GM19438 (cell line): ENCODE results near the gene TLR9.

Experiments used
- ATAC-seq: cut with Tn5 transposase; IDR thresholded peaks from one replicate; pipeline ENCODE4 v1.9.1; 2021; ENCODE audit warnings: low read depth; ENCODE audit not compliant: unreplicated experiment

The TLR9 gene

DNA sequence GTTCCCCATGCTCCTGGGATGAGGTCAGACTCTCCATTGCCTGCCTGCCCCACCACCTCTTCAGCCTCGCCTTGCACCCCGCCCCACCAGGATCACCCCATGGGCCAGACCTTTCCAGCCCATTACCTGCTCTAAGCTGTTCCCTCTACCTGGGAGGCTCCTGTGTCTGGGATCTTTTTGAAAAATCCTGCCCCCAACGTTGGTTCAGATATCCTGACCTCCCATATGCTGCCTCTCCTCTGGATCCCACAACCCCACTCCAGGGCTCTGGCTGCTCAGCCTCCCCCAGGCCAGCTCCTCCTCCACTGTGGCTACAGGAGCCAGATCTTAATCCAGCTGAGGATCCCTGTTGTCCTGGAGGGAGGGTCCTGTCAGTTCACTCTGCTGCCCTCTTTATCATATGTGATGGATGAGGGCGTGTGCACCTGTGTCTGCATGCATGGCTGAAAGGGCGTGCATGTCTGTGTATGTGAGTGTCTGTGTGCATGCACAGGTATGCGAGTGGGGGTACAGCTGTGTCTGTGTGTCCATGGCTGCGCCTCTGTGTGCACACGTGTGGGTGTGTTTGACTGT lies 49.2 kb downstream of the TLR9 start:
- no peak for ATAC-seq

DNA sequence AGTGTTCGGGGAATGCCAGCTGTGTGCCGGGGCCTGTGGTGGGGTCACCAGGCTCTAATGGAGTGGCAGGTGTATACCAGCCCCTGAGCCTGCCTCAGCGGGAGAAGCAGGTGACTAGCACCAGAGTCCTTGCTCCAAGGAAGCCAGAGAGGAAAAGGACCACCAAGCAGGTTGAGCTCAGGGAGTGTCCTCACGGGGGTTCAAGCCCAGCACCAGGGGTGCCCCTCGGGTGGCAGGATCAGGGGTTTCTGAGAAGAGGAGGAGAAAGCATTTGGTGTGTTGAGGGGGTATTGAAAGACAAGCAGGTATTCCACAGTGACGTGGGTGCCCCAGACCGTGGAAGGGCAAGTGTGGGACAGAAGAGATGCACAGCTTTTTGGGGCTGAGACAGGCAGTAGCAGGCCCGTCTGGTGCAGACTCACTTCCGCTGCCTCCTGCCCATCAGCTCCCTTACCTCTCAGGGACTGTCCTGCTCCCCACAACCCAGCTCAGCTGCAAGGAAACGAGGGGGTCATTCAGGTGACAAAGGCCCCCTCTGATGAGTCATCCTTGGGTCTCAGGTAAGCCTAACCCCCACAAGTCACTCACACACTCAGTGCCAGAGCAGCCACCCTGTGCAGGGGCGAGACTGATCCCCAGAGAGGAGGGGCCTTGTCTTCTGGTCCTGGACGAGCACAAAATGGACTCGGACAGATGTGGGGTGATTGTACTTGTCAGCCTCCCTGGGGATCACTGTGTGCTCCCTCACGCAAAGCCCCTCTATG lies 49.8 kb downstream of the TLR9 start:
- ATAC-seq, result no peak

DNA sequence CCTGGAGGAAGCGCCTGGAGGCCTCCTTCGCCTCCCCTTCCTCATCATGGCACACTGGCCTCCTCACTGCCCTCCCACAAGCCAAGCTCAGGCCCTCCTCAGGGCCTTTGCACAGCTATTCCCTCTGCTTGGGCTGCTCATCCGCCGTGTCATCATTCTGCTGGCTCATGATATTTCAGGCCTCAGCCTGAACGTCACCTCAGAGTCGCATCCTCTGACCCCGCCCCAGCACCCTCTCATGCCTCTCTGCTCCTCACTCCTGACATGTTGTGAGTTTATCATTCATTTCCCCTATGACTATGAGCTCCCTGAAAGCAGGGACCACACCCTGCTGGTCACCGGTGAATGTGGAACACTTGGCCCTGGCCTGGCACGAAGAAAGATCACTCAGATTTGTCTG lies 50.5 kb downstream of the TLR9 start:
- ATAC-seq, result no peak

DNA sequence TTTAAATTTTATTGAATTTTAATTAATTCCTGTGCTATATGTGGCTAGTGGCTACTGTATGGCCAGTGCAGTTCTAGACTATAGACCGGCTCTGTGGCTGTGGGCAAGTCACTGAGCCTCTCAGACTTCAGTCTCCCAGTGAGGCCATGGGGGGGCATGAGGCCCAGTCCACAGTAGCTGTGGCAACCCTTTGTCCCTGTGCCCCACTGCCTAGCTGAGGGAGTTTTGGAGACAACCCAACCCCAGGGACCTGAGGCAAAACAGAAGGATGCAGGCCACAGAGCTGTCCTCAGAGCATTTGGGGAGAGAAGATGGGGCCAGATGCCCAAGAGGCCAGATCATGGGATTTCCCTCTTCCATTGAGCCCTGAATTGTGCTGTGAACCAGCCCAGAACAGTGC lies 52.3 kb downstream of the TLR9 start:
- ATAC-seq, result no peak

DNA sequence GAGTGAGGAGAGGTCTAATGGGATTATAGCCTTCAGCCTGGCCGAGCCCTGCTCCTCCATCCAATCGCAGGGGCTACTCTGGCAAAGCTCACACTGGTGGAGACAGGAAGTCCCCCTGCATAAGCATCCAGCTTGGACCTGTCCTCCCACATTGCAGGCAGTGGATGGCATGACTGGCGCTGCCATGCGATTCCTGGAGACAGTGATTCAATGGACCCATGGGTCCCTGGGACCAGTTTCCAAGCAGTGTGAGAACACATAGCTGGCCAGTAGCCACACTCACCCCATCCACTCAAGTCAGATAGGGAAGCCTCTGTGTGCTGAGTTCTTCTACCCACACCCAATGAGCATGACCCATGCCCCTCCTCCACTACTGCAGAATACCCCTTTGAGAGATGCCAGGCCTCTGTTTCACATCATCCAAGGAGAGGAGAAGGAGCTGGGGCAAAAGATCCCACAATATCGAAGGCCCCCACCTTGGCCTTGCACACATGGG lies 53.1 kb downstream of the TLR9 start:
- no peak for ATAC-seq

DNA sequence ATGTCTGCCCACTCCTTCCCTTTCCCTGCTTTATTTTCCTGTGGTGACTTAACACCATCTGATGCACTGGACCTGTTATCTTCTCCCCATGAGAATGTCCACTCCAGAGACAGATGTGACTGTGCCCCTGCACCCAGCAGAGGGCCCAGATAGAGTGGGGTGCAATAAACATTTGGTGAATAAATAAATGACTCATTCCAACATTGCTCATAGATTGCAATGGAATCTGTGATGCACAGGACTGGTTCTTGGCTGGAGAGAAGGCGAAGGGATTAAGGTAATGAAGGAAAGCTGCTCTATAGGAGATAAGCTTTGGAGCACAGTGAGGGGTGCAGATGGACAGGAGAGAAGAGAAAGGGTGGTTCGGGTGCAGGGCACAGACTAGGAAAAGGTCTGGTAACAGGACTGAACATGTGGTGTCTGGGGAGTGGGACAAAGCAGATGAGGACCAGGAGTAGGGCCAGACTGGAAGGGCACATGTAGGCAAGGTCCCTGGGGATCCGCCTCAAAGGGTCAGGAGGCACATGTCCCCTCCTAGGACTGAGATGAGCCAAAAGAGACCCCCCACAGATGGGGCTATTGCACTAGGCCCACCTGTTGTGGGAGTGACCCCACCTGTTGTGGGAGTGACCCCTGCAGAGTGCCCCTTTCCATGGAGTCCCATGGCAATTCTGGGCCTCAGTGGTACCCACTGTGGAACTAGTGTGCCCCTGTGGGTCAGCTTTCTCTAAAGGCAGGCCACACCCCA lies 53.8 kb downstream of the TLR9 start:
- no peak for ATAC-seq
